B cell (primary cell): Measurements from ENCODE around the gene RNF213. TPM values are rescaled to one million over a fixed set of nuclear protein-coding genes. Genes with fewer than 3 reads are reported as not detected.

Source experiments
- ATAC-seq: fragments of 200-7000 bp; cut with Tn5 transposase; one replicate; pipeline ENCODE4 v1.10.0; 2021; ENCODE audit warnings: low read depth, mild to moderate bottlenecking, moderate number of reproducible peaks, moderate library complexity
- CTCF ChIA-PET: fragments of 350-600 bp; sonication (Branson Sonifier 250); formaldehyde crosslinking; loops from one replicate; lab custom pipeline; 2021; ENCODE audit warnings: antibody characterized with exemption, inconsistent platforms; lab: Charles Lee
- POLR2A ChIA-PET: fragments of 350-600 bp; sonication (Branson Sonifier 250); formaldehyde crosslinking; loops from one replicate; lab custom pipeline; 2021; ENCODE audit warnings: antibody characterized with exemption; lab: Charles Lee
- DNase-seq: peaks from one replicate; pipeline ENCODE4 v3.0.0; 2013
- H2AFZ ChIP-seq: 2 replicates; pipeline ENCODE4 v1.6.1; 2012; ENCODE audit warnings: mild to moderate bottlenecking, low read depth, low read length; ENCODE audit not compliant: insufficient read depth, poor library complexity, severe bottlenecking
- H3K27ac ChIP-seq, 2 donors: 1 replicate in 1 of 2; 2 replicates in 1 of 2; pipeline ENCODE4 v1.5.1; 2012 to 2013; ENCODE audit warnings: low read length in 2 of 2, mild to moderate bottlenecking in 2 of 2, moderate library complexity in 1 of 2
- H3K27me3 ChIP-seq, 4 experiments: fragments of 200-600 bp in 1 of 4; sonication (generic) in 1 of 4; replicated peaks in 1 of 4; 1 replicate in 2 of 4; 2 replicates in 2 of 4; pipeline versions ENCODE4 v1.6.1 to v1.7.0; 2013 to 2016; ENCODE audit warnings: low read length in 3 of 4, mild to moderate bottlenecking in 2 of 4, mixed read lengths in 1 of 4, moderate library complexity in 1 of 4; ENCODE audit not compliant: insufficient read depth in 4 of 4, control insufficient read depth in 3 of 4; ENCODE audit errors: control extremely low read depth in 1 of 4
- H3K36me3 ChIP-seq, 2 experiments: replicated peaks in 1 of 2; 1 replicate in 1 of 2; 2 replicates in 1 of 2; pipeline versions ENCODE4 v1.6.1 to v1.7.1; 2013; ENCODE audit warnings: low read length in 1 of 2; ENCODE audit not compliant: insufficient read depth in 2 of 2, control insufficient read depth in 1 of 2; ENCODE audit errors: control extremely low read depth in 1 of 2, extremely low read depth in 1 of 2
- H3K4me1 ChIP-seq, 2 donors: fragments of 200-600 bp in 1 of 2; sonication (generic) in 1 of 2; 1 replicate in 1 of 2; 2 replicates in 1 of 2; pipeline versions ENCODE4 v1.5.1 to v1.6.1; 2013 to 2017; ENCODE audit warnings: low read length in 2 of 2; ENCODE audit not compliant: control insufficient read depth in 2 of 2, insufficient read depth in 2 of 2
- H3K4me2 ChIP-seq: replicated peaks from 2 replicates; pipeline ENCODE3; 2012; ENCODE audit warnings: mild to moderate bottlenecking, low read depth, low read length; ENCODE audit not compliant: poor library complexity, severe bottlenecking
- H3K4me3 ChIP-seq, 5 experiments: fragments of 200-600 bp in 1 of 5; sonication (generic) in 1 of 5; 1 replicate in 3 of 5; 2 replicates in 2 of 5; pipeline versions ENCODE4 v1.5.1 to v1.7.0; 2011 to 2016; ENCODE audit warnings: low read length in 4 of 5, mild to moderate bottlenecking in 4 of 5, low read depth in 2 of 5, control low read depth in 1 of 5, moderate library complexity in 1 of 5; ENCODE audit not compliant: insufficient read depth in 1 of 5; ENCODE audit errors: control extremely low read depth in 1 of 5, extremely low read depth in 1 of 5
- H3K79me2 ChIP-seq: fragments of 200-600 bp; sonication (generic); one replicate; pipeline ENCODE4 v1.6.0; 2016; ENCODE audit warnings: low read length; ENCODE audit not compliant: control insufficient read depth, insufficient read depth
- H3K9ac ChIP-seq: fragments of 200-600 bp; sonication (generic); 2 replicates; pipeline ENCODE4 v1.6.1; 2017; ENCODE audit warnings: mild to moderate bottlenecking, low read length, moderate library complexity
- H3K9me3 ChIP-seq, 3 donors: one replicate each; pipeline versions ENCODE4 v1.6.1 to v1.7.1; 2013; ENCODE audit warnings: low read length in 2 of 3; ENCODE audit not compliant: control insufficient read depth in 2 of 3, insufficient read depth in 1 of 3; ENCODE audit errors: control extremely low read depth in 1 of 3
- H4K20me1 ChIP-seq: 2 replicates; pipeline ENCODE4 v1.6.0; 2012; ENCODE audit warnings: mild to moderate bottlenecking, low read length; ENCODE audit not compliant: insufficient read depth, control insufficient read depth, poor library complexity, severe bottlenecking
- H3K27ac Mint-ChIP-seq: one replicate; pipeline ENCODE4 v1.8.0; 2021; ENCODE audit warnings: mixed read lengths
- H3K27me3 Mint-ChIP-seq: one replicate; pipeline ENCODE4 v1.8.0; 2021; ENCODE audit warnings: mixed read lengths
- H3K4me1 Mint-ChIP-seq: one replicate; pipeline ENCODE4 v1.8.0; 2021; ENCODE audit warnings: mixed read lengths
- H3K4me3 Mint-ChIP-seq: one replicate; pipeline ENCODE4 v1.8.0; 2021; ENCODE audit warnings: mixed read lengths
- H3K9me3 Mint-ChIP-seq: one replicate; pipeline ENCODE4 v1.8.0; 2022; ENCODE audit warnings: mixed read lengths; ENCODE audit not compliant: insufficient read depth
- CTCF ChIP-seq: fragments of 200-600 bp; IDR thresholded peaks from one replicate; pipeline ENCODE4 v1.8.0; 2022; ENCODE audit warnings: antibody characterized with exemption, mild to moderate bottlenecking
- EZH2 ChIP-seq: IDR thresholded peaks from 2 replicates; pipeline ENCODE4 v1.6.1; 2012; ENCODE audit warnings: borderline replicate concordance, low read depth, mild to moderate bottlenecking, moderate library complexity, low read length; ENCODE audit not compliant: insufficient read depth, poor library complexity, severe bottlenecking
- WGBS: methylation state at CpG from one replicate; pipeline ENCODE4 v1.1.5; 2013; ENCODE audit warnings: missing lambda C conversion rate; ENCODE audit not compliant: insufficient coverage; 5-methylcytosine and 5-hydroxymethylcytosine counted together
- intact Hi-C: fragments of 100-400 bp; cut with micrococcal nuclease; formaldehyde crosslinking; loops from one replicate; pipeline ENCODE4 v1.10.0; 2022
- polyA plus RNA-seq: library from polyadenylated mRNA; depleted of rRNA; stranded (reverse); fragments of >200 nt; gene quantifications from 2 replicates; pipeline ENCODE4 v1.2.3, GENCODE V29; 2012
- total RNA-seq, 2 donors: library from RNA; stranded (reverse); fragments of 120-200 nt in 1 of 2; gene quantifications; 1 replicate in 1 of 2; 2 replicates in 1 of 2; pipeline versions ENCODE4 v1.2.3 to v1.2.4, GENCODE V29; 2013 to 2022

The RNF213 gene
- total and polyA plus RNA-seq, 2 donors (not counting 1 experiment from before 2014, with no cell fraction given): 121 to 287 TPM

DNA sequence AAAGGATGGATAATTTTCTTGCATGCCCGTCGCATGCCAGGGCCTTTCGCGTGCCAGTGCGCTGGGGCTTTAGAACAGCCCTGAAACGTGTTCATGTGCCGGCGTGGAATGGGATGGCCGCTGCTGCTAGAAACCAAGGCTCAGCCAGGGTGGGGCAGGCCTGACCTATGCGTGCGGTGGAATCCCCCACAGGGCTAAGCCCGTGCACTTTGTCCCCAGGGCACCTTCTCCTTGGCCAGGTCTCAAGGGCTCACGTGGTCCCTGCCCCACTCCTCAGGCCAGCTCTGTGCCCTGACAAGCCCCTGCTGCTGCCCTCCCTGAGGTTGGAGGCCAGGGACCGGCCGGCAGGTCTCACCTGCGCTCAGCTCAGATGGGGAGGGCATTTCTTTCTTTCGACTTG, 13.1 kb upstream of the RNF213 start:
- no peak overlapping the region for H3K4me2 ChIP-seq
- 97% methylated on average over 17 of the region's 17 CpGs for WGBS
- no peaks in the 10 kb centered on the region for H4K20me1 ChIP-seq
- Mint-ChIP-seq H3K9me3 (no peaks in the 10 kb centered on the region), H3K4me3 (no peak overlapping the region), H3K27me3 (no peaks in the 10 kb centered on the region), H3K27ac (no peak overlapping the region), H3K4me1 (no peaks in the 10 kb centered on the region)
- H3K9me3 ChIP-seq: peaks cover 0 to 3% (median 0%) of the 10 kb centered on the region in 3 donors
- POLR2A ChIA-PET: no interaction called here
- no peak for ATAC-seq
- no peak for DNase-seq
- CTCF ChIA-PET: no interaction called here
- H3K79me2 ChIP-seq: no peaks in the 10 kb centered on the region
- H3K36me3 ChIP-seq: no peaks in the 10 kb centered on the region
- TF ChIP-seq EZH2: no peak
- no peak for TF ChIP-seq CTCF
- no peak overlapping the region for H3K27ac ChIP-seq
- H3K4me1 ChIP-seq: no peaks in the 10 kb centered on the region
- H2AFZ ChIP-seq: no peak overlapping the region
- intact Hi-C loops: no loop called here
- no peaks in the 10 kb centered on the region for H3K27me3 ChIP-seq
- H3K9ac ChIP-seq: no peak overlapping the region
- H3K4me3 ChIP-seq: no peak overlapping the region

DNA sequence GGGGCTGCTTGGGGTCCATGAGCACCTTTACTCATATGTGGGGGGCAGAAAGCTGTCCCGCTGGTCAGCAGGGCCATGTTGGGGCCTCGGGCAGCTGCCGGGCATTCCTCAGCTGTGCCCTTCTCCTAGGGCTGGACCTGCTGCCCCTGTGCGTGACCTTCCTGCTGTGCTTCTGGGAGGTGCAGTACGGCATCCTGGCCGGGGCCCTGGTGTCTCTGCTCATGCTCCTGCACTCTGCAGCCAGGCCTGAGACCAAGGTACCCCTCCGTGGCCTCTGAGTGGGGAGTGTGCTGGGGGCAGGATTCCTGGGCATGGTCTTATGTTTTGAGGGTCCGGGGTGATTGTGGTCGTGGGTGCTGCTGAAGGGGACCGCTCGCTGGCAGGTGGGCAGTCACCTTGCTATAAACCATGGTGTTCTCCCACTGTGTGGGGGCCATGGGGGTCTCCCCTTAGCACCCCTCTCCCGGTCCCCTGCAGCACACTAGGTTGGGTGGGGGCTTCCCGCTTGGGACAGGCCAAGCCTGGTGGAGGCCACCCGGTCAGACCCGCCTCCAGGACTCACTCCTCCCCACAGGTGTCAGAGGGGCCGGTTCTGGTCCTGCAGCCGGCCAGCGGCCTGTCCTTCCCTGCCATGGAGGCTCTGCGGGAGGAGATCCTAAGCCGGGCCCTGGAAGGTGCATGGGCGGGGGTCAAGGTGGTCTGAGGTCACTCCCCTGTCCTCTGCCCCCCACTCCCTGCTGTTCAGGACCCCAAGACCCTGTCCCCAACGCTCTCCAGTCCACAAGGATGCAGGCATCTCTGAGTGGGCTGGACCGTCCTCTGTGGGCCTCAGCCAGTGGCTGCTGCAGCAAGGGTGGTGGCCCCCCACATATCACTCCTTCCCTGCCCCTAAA, 12.4 kb upstream of the RNF213 start:
- Histone ChIP-seq H3K9ac (no peak overlapping the region), H3K4me2 (no peak overlapping the region), H3K4me1 (no peaks in the 10 kb centered on the region), H4K20me1 (no peaks in the 10 kb centered on the region), H3K36me3 (no peaks in the 10 kb centered on the region), H2AFZ (no peak overlapping the region), H3K27me3 (no peaks in the 10 kb centered on the region), H3K27ac (no peak overlapping the region), H3K9me3 (peaks cover 0 to 3% (median 0%) of the 10 kb centered on the region in 3 donors), H3K79me2 (no peaks in the 10 kb centered on the region), H3K4me3 (no peak overlapping the region)
- Mint-ChIP-seq H3K9me3 (no peaks in the 10 kb centered on the region), H3K27ac (no peak overlapping the region), H3K4me3 (no peak overlapping the region), H3K4me1 (peaks cover 1% of the 10 kb centered on the region), H3K27me3 (no peaks in the 10 kb centered on the region)
- no peak for DNase-seq
- no peak for TF ChIP-seq EZH2
- no peak for TF ChIP-seq CTCF
- intact Hi-C loops: no loop called here
- ChIA-PET CTCF (interaction anchor here (0.5 to 1.3 kb wide), 2 partner anchors 53 to 1381 kb away, joined by 3 to 4 read pairs; no protein-coding TSS in a partner anchor), POLR2A (no interaction called here)
- 92% methylated on average over 17 of the region's 23 CpGs for WGBS
- no peak for ATAC-seq
